Measurements from ENCODE around the gene NAALADL2. TPM values are rescaled to one million over a fixed set of nuclear protein-coding genes. Genes with fewer than 3 reads are reported as not detected.
"Not testable (repeated sequence)": the region's sequence is repeated elsewhere in the genome, so short reads cannot be mapped to it uniquely, and the experiment has no call there.

Gene NAALADL2
- total RNA-seq, 1 donor from 2014 or later, result 4.2 TPM

- DNase-seq (ENCODE audit: low spot score), result not testable (repeated sequence)
Observed at GRCh38 chr3:175614107-175614506, 755.0 kb downstream of the NAALADL2 start.

GRCh38 chr3:175617247-175617646, 758.1 kb downstream of the NAALADL2 start:
- ATAC-seq, result no peak
- DNase-seq (ENCODE audit: low spot score), result no peak

More at GRCh38 chr3:175614107-175614506, 755.0 kb downstream of the NAALADL2 start:
- not testable (repeated sequence) for ATAC-seq

- DNase-seq (ENCODE audit: low spot score) (no peak), ATAC-seq (no peak)
Observed at GRCh38 chr3:175619369-175619768, 760.2 kb downstream of the NAALADL2 start.

DNA sequence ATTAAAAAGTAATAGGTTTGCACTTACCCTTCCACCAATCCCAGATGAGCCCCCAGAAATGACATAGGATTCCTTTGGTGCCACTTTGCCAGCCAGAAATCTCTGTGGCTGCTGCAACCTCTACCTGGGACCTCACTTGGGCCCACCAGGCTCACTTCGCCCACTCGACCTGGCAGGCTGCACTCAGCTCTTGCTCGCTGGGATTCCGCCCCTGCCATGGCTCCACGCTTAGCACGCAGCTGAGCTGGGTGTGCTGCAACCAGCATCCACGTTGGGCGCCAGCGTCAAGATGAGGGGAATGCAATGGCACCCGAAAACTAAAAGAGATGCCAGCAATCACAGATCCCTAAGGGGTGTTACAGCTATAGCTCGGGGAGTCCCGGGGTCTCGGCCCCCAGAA, 761.0 kb downstream of the NAALADL2 start:
- DNase-seq (ENCODE audit: low spot score) (no peak), ATAC-seq (no peak)

DNA sequence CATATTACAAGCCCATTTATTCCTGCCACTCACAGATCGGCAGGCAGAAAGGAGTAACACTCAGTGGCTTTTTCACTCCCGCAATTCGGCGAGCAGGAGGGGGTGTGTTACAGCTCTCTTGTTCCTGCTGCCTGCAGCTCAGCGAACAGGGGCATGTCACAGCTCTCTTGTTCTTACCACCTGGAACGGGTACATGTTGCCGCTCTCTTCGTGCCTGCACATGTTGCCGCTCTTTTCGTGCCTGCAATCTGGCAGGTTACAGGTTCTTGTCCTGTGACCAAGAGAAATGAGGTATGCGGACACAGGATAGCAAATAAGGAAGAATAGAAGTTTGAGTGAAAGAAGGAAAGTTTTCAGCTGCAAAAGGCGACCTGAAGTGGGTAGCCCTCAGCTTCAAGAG, 761.4 kb downstream of the NAALADL2 start:
- DNase-seq (ENCODE audit: low spot score) (no peak), ATAC-seq (no peak)

DNA sequence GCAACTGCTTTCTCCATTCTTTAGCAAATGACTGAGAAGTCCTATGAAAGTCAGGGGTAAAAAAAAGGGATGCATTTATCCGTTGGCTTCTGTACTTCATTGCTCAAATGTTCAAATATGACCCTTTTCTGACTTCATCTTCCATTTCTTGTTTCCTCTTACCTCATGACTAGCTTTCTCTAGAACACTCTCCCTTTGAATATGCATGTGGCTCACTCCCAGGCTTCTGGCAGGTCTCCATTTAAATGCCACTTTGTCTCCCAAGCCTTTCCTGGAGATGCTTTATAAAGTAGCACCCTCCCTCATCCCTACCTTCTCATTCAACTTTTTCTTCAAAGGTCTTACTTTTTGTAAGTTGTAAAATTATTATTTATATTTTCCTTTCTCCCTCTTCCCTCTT, 781.8 kb downstream of the NAALADL2 start:
- DNase-seq (ENCODE audit: low spot score) (no peak), ATAC-seq (no peak)

DNA sequence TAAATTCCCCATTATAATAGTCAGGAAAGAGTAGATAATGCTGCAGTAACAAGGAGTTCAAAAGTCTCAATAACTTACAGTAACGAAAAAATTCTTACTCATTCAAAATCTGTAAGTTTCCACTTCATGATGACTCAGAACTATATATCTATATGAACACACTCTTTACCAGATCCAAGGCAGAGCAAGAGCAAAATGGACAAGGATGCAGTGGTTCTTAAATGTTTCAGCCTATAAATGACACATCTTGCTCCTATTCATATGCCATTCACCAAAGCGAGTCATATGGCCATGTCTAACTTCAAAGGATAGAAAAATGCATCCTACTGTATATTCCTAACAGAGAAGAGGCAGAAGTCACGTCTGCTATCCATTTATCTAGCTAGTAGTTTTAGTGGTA, 787.7 kb downstream of the NAALADL2 start:
- DNase-seq (ENCODE audit: low spot score) (no peak), ATAC-seq (no peak)

DNA sequence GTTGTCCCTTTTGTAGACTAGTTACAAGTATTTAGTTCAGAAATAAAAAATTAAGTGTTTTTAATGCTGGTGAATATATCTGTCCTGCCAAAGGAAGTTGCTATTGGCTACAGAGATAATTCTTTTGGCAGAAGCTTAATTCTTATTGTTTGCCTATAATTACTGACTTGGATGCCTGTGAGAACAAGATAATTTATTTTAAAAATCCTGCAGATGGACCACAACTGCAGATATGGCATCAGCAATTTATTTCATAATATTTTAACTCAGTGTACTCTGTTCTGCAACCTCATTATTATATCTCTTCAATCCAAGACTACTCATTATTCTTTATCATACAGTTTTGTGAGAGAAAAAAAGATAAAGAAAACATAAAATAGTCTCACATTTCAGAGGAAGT, 789.8 kb downstream of the NAALADL2 start:
- DNase-seq (ENCODE audit: low spot score), result no peak
- no peak for ATAC-seq

DNA sequence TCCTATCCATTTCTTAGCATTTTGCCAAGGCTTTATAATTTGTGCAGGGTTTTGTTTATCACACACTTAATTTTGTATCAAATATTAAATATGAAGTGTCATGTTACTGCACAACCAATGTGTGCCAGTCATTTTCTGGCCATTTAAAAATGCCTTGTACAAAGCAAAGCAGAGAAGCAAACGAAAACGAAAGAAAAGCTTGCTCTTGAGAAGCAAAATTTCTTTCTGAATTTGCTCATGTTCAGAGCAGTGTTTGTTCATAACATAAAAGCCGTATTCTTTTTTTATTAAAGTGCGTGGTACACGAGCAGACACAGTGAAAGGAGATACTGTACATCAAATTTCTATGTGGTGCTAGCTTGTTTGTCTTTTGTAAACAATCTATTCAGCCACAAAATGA, 792.6 kb downstream of the NAALADL2 start:
- DNase-seq (ENCODE audit: low spot score) (no peak), ATAC-seq (no peak)

GRCh38 chr3:175655351-175655750, 796.2 kb downstream of the NAALADL2 start:
- ATAC-seq (no peak), DNase-seq (ENCODE audit: low spot score) (no peak)

GRCh38 chr3:175656461-175656860, 797.3 kb downstream of the NAALADL2 start:
- DNase-seq (ENCODE audit: low spot score) (no peak), ATAC-seq (no peak)

GRCh38 chr3:175659670-175660350, 800.7 kb downstream of the NAALADL2 start:
- no peak for DNase-seq (ENCODE audit: low spot score)

DNA sequence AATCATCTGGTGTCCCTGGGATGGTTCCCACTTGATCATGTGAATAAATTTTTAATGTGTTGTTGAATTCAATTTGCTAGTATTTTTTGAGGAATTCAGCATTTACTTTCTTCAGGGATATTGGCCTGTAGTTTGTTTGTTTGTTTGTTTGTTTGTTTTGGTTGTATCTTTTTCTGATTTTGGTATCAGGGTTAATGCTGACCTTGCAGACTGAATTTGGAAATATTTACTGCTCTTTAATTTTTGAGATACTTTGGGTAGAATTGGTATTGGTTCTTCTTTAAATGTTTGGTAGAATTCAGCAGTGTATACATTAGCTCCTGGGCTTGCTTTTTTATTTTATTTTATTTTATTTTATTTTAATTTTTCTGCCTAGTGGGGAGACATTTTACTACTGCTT, 803.7 kb downstream of the NAALADL2 start:
- no peak for ATAC-seq
- no peak for DNase-seq (ENCODE audit: low spot score)

More at GRCh38 chr3:175659670-175660350, 800.7 kb downstream of the NAALADL2 start:
- no peak for ATAC-seq

GRCh38 chr3:175664911-175665310, 805.8 kb downstream of the NAALADL2 start:
- no peak for ATAC-seq
- DNase-seq (ENCODE audit: low spot score), result no peak

DNA sequence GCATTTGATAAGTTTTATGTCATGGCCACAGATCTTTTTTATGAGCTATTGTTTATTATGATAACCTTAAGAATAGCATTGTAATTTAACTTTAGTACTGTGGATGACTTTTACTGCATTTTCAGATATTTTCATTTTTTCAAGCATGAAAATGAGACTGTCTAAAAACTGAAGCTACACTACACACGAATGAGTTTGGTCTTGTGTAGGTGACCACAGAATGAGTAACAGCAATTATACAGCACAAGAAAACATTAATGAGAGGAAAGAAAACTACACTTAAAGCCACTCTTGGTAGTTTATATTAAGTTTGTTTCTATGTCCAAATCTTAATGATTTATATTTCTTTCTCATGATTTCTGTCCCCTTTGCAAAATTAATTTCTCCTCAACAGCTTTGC, 809.2 kb downstream of the NAALADL2 start:
- no peak for ATAC-seq
- DNase-seq (ENCODE audit: low spot score), result no peak

GRCh38 chr3:175670557-175670956, 811.4 kb downstream of the NAALADL2 start:
- DNase-seq (ENCODE audit: low spot score), result no peak
- ATAC-seq, result no peak

DNA sequence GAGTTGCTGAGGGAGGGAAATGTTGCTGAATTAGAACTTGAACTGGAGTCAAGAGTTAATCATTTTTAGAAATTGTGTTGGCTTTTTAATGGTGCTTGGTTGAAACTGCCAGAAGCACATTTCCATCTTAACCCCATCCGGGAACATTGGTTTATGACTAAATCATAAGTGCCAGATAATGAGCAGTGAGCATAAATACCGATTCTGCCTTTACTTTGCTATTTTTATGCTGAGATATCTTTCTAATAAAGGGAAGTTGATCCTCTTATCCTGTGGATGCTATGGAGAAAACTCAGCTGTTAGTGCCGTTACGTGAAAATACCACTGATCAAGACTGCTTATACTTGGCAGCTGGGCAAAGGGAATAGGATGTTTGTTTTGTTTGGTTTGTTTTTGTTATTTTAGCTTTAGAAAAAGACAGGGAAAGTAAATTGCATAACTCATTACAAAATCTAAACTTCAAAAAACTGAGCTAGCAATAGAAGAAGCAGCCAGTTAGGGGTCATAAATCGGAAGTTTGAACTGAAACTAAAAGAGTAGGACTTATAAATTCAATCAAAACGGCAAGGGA, 813.1 kb downstream of the NAALADL2 start:
- DNase-seq (ENCODE audit: low spot score) (no peak), ATAC-seq (peak; percentile 93)

- no peak for ATAC-seq
- DNase-seq (ENCODE audit: low spot score), result no peak
Observed at GRCh38 chr3:175679568-175679967, 820.4 kb downstream of the NAALADL2 start.

DNA sequence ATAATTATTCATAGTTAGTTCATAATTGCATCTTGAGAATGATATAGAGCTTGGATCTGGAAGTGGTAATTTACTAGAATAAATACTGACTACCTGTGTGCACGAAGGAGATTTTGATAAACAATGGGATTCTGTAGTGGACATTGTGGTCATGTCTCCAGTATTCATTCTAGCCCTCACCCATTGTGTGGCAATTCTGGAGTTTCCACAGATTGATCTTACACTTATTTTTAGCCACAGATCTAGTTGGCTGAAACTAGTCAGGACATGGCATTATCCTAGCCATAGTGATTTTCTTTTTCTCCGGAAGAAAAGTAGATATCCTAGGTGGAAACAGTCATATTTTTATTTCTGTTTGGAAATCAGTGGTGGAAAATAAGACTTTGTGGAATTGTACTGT, 833.1 kb downstream of the NAALADL2 start:
- no peak for ATAC-seq
- DNase-seq (ENCODE audit: low spot score), result no peak

GRCh38 chr3:175695251-175695650, 836.1 kb downstream of the NAALADL2 start:
- ATAC-seq (no peak), DNase-seq (ENCODE audit: low spot score) (no peak)

DNA sequence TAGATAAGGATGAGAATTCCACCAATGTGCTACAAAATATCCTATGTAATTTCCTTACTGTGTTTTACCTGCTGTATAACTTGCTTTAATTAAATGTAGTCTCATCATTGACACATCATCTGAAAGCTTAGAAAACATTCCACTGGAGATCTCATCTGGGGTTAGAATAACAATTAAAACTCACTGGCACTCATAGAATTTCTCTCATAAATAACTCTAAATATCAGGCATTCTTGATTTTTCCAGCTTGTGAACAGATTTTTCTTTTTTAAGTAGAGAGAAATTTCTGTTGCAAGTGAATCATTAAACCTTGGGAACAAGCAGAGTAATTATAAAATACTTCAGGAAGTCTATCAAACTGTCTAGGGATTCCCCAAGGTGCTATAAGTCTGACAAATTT, 843.8 kb downstream of the NAALADL2 start:
- ATAC-seq, result no peak
- DNase-seq (ENCODE audit: low spot score), result no peak

GRCh38 chr3:175704366-175705055, 845.4 kb downstream of the NAALADL2 start:
- DNase-seq (ENCODE audit: low spot score) (no peak), ATAC-seq (no peak)

Measured in left lobe of liver (tissue), 2 donors.